ENCODE measurements around the gene TFEC. TPM values are rescaled to one million over a fixed set of nuclear protein-coding genes. Genes with fewer than 3 reads are reported as not detected.

TFEC gene
- total and polyA plus RNA-seq, 10 of the 15 experiments (the other 5 are each of a cell fraction or from before 2014, with no cell fraction given): 0.18 to 5.8 (median 2.4) TPM

DNA sequence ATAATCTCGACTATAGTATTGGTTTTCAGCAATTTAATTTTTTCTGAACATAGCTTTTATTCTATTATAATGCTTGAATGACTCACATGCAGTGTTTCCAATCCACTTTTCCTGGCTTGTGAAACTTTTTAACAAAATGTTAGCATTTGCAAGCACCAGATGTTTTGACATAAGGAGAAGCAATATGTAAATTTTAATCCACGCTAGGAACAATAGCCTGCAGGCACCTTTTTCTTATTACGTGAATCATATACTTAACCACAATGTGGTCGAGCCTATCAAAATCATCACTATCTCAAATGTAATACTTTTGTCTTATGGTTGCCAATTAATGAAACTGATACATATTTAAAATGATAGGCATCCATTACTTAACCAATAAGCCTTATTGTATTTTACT lies 97.1 kb downstream of the TFEC start:
- Histone ChIP-seq H2AFZ (ENCODE audit: control insufficient read depth, low read depth, low read length) (no peak overlapping the region), H3K27ac (ENCODE audit: control insufficient read depth, insufficient read depth) (no peak overlapping the region), H3K4me3 (no peak overlapping the region), H3K36me3 (ENCODE audit: control insufficient read depth in 2 of 2, insufficient read depth in 2 of 2, low read length in 1 of 2) (no peaks in the 10 kb centered on the region), H3K9me3 (replicated peaks; ENCODE audit: control insufficient read depth, insufficient read depth, low read length) (no peaks in the 10 kb centered on the region), H3K4me2 (ENCODE audit: control insufficient read depth, insufficient read depth) (no peak overlapping the region), H4K20me1 (ENCODE audit: control insufficient read depth, insufficient read depth) (no peaks in the 10 kb centered on the region), H3K9ac (ENCODE audit: control insufficient read depth, insufficient read depth, low read length) (no peak overlapping the region), H3K4me1 (ENCODE audit: control insufficient read depth, insufficient read depth, low read length) (no peaks in the 10 kb centered on the region), H3K27me3 (replicated peaks in 1 of 2; ENCODE audit: control insufficient read depth in 2 of 2, insufficient read depth in 2 of 2, low read length in 1 of 2) (no peaks in the 10 kb centered on the region), H3K79me2 (ENCODE audit: control insufficient read depth, insufficient read depth, low read length) (no peaks in the 10 kb centered on the region)
- ChIA-PET SMC1A (ENCODE audit: uncharacterized antibody, unreplicated experiment) (no interaction called here), CTCF (no interaction called here), POLR2A (no interaction called here), RAD21 (ENCODE audit: unreplicated experiment) (no interaction called here)
- intact Hi-C loops (cut with micrococcal nuclease; ENCODE audit: unreplicated experiment) (no loop called here), in situ Hi-C loops (cut with MboI) (no loop called here)
- DNase-seq (ENCODE audit: low read depth, low spot score): no peak
- no peak for FAIRE-seq
- 31% methylated on average over 4 of the region's 4 CpGs for WGBS (ENCODE audit: insufficient coverage, insufficient replicate concordance, low lambda C conversion rate, missing lambda C conversion rate)
- no TSS peak for BruUV-seq (replicated peaks)
- TF ChIP-seq, protein P1, sequence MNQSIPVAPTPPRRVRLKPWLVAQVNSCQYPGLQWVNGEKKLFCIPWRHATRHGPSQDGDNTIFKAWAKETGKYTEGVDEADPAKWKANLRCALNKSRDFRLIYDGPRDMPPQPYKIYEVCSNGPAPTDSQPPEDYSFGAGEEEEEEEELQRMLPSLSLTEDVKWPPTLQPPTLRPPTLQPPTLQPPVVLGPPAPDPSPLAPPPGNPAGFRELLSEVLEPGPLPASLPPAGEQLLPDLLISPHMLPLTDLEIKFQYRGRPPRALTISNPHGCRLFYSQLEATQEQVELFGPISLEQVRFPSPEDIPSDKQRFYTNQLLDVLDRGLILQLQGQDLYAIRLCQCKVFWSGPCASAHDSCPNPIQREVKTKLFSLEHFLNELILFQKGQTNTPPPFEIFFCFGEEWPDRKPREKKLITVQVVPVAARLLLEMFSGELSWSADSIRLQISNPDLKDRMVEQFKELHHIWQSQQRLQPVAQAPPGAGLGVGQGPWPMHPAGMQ (IDR thresholded peaks at IDR 0.05; ENCODE audit: borderline replicate concordance): no peak
- TF ChIP-seq, protein P2, sequence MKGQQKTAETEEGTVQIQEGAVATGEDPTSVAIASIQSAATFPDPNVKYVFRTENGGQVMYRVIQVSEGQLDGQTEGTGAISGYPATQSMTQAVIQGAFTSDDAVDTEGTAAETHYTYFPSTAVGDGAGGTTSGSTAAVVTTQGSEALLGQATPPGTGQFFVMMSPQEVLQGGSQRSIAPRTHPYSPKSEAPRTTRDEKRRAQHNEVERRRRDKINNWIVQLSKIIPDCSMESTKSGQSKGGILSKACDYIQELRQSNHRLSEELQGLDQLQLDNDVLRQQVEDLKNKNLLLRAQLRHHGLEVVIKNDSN (IDR thresholded peaks at IDR 0.05; ENCODE audit: borderline replicate concordance, extremely low read length, insufficient read depth, low read depth, low read length): no peak
- TF ChIP-seq BRCA1 (IDR thresholded peaks at IDR 0.05; ENCODE audit: low read depth, low read length) (no peak), POLR2AphosphoS5 (IDR thresholded peaks at IDR 0.05; ENCODE audit: low read length) (no peak), CREM (IDR thresholded peaks at IDR 0.05; ENCODE audit: low read depth) (no peak), POLR2A (IDR thresholded peaks at IDR 0.05; ENCODE audit: low read depth, low read length) (no peak), KAT2A (conservative IDR thresholded peaks at IDR 0.05; ENCODE audit: control insufficient read depth, low read depth, low read length) (no peak), NR2C2 (IDR thresholded peaks at IDR 0.05; ENCODE audit: borderline replicate concordance, control insufficient read depth, insufficient read length, low read depth) (no peak), POU2F2 (IDR thresholded peaks at IDR 0.05; ENCODE audit: borderline replicate concordance, low read depth, low read length) (no peak), EGR1 (IDR thresholded peaks at IDR 0.05; ENCODE audit: borderline replicate concordance in 1 of 2, low read depth in 2 of 2, low read length in 2 of 2) (no peak), PML (IDR thresholded peaks at IDR 0.05; ENCODE audit: low read length) (no peak), NFIC (IDR thresholded peaks at IDR 0.05; ENCODE audit: low read depth, low read length) (no peak)
- TF ChIP-seq, protein P3, sequence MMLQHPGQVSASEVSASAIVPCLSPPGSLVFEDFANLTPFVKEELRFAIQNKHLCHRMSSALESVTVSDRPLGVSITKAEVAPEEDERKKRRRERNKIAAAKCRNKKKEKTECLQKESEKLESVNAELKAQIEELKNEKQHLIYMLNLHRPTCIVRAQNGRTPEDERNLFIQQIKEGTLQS (IDR thresholded peaks at IDR 0.05; ENCODE audit: borderline replicate concordance, extremely low read depth, low read depth, low read length): no peak
- ATAC-seq: no peak
